ENCODE data around the gene ZFPL1. TPM values are rescaled to one million over a fixed set of nuclear protein-coding genes. Genes with fewer than 3 reads are reported as not detected.

Gene ZFPL1
- total and polyA plus RNA-seq, 2 donors (not counting 3 experiments of a cell fraction or from before 2014, with no cell fraction given) = 37.6 to 139 TPM

DNA sequence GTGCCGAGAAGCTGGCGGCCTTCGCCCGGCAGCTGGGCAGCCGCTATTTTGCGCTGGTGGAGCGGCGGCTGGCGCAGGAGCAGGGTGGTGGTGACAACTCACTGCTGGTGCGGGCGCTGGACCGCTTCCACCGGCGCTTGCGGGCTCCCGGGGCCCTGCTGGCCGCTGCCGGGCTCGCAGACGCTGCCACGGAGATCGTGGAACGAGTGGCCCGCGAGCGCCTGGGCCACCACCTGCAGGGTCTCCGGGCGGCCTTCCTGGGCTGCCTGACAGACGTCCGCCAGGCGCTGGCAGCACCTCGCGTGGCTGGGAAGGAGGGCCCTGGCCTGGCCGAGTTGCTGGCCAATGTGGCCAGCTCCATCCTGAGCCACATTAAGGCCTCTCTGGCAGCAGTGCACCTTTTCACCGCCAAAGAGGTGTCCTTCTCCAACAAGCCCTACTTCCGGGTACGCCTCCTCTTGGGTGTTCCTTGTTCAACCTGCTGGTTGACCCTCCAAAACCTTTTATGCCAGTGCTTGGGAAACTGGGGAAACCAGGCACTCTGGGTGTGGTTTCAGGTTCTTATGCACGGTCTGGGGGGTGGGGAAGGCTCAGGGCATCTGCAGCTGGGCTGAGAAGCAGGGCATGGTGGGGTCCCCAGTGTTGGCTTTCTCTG lies 24.6 kb downstream of the ZFPL1 start:
- TF ChIP-seq GATA2 (IDR thresholded peaks at IDR 0.05; ENCODE audit: insufficient read depth, insufficient read length, low read depth, low read length) (no peak), POLR2A (IDR thresholded peaks at IDR 0.05; ENCODE audit: low read depth, low read length) (no peak), MYC (IDR thresholded peaks at IDR 0.05; ENCODE audit: low read depth, low read length) (no peak), FOS (IDR thresholded peaks at IDR 0.05; ENCODE audit: borderline replicate concordance, insufficient read depth, low read length) (no peak), EZH2 (IDR thresholded peaks at IDR 0.05; ENCODE audit: borderline replicate concordance, low read depth, low read length, severe bottlenecking) (no peak), POLR2AphosphoS5 (IDR thresholded peaks at IDR 0.05; ENCODE audit: insufficient read depth, low read depth, low read length) (no peak), JUN (IDR thresholded peaks at IDR 0.05; ENCODE audit: borderline replicate concordance, insufficient read depth, insufficient read length, low read depth) (no peak)
- TF ChIP-seq, protein P1, sequence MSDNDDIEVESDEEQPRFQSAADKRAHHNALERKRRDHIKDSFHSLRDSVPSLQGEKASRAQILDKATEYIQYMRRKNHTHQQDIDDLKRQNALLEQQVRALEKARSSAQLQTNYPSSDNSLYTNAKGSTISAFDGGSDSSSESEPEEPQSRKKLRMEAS (IDR thresholded peaks at IDR 0.05; ENCODE audit: insufficient read depth, insufficient read length) = no peak
- TF ChIP-seq, protein P2, sequence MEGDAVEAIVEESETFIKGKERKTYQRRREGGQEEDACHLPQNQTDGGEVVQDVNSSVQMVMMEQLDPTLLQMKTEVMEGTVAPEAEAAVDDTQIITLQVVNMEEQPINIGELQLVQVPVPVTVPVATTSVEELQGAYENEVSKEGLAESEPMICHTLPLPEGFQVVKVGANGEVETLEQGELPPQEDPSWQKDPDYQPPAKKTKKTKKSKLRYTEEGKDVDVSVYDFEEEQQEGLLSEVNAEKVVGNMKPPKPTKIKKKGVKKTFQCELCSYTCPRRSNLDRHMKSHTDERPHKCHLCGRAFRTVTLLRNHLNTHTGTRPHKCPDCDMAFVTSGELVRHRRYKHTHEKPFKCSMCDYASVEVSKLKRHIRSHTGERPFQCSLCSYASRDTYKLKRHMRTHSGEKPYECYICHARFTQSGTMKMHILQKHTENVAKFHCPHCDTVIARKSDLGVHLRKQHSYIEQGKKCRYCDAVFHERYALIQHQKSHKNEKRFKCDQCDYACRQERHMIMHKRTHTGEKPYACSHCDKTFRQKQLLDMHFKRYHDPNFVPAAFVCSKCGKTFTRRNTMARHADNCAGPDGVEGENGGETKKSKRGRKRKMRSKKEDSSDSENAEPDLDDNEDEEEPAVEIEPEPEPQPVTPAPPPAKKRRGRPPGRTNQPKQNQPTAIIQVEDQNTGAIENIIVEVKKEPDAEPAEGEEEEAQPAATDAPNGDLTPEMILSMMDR (IDR thresholded peaks at IDR 0.05; ENCODE audit: extremely low read depth in 1 of 2, insufficient read depth in 1 of 2, low read depth in 1 of 2, low read length in 2 of 2) = no peak
- dilution Hi-C loops (cut with MboI; ENCODE audit: extremely low pct_ligation_motif_present, low sequenced_read_pairs) (no loop called here), intact Hi-C loops (cut with micrococcal nuclease) (no loop called here)
- peaks cover 0 to 16% of the 10 kb centered on the region in 2 experiments for H3K36me3 ChIP-seq (ENCODE audit: control insufficient read depth in 2 of 2, extremely low read depth in 1 of 2, insufficient read depth in 2 of 2, low read length in 2 of 2)
- H3K79me2 ChIP-seq (ENCODE audit: control insufficient read depth, insufficient read depth, low read length) = peaks cover 4% of the 10 kb centered on the region
- H3K9me3 ChIP-seq (replicated peaks; ENCODE audit: control insufficient read depth, insufficient read depth, low read length) = no peaks in the 10 kb centered on the region
- no peaks in the 10 kb centered on the region for H4K20me1 ChIP-seq (replicated peaks; ENCODE audit: control insufficient read depth, extremely low read depth, insufficient read depth, low read length)
- H3K9me1 ChIP-seq (replicated peaks; ENCODE audit: control insufficient read depth, extremely low read depth, insufficient read depth, low read length) = no peaks in the 10 kb centered on the region
- H3K9ac ChIP-seq (replicated peaks; ENCODE audit: extremely low read depth, insufficient read depth, low read length) = no peak overlapping the region
- CTCF ChIA-PET = interaction anchor here (0.7 to 0.8 kb wide), 2 partner anchors 12 to 73 kb away, joined by 3 read pairs; partner anchors contain the start of genes CAPN1 and VPS51
- no peak overlapping the region for H3K4me2 ChIP-seq (ENCODE audit: insufficient read depth, low read length)
- H3K4me3 ChIP-seq (replicated peaks in 1 of 3; ENCODE audit: insufficient read depth in 1 of 3, low read depth in 1 of 3, low read length in 3 of 3) = no peak overlapping the region
- no peak overlapping the region for H3K27ac ChIP-seq (ENCODE audit: insufficient read depth, low read depth, low read length)
- POLR2A ChIA-PET = no interaction called here
- FAIRE-seq = no peak
- H3K27me3 ChIP-seq (ENCODE audit: control insufficient read depth in 2 of 2, insufficient read depth in 2 of 2, low read length in 2 of 2) = no peaks in the 10 kb centered on the region
- no peak for DNase-seq (ENCODE audit: low read depth, low spot score)
- H3K4me1 ChIP-seq (ENCODE audit: control insufficient read depth, extremely low read depth, insufficient read depth, low read length) = peaks cover 11% of the 10 kb centered on the region
- BruUV-seq (replicated peaks) = no TSS peak
- no peak overlapping the region for H2AFZ ChIP-seq (ENCODE audit: low read depth, low read length)

Measured in endothelial cell of umbilical vein (primary cell).